Measurements from ENCODE around the gene NOL3.

The NOL3 gene

DNA sequence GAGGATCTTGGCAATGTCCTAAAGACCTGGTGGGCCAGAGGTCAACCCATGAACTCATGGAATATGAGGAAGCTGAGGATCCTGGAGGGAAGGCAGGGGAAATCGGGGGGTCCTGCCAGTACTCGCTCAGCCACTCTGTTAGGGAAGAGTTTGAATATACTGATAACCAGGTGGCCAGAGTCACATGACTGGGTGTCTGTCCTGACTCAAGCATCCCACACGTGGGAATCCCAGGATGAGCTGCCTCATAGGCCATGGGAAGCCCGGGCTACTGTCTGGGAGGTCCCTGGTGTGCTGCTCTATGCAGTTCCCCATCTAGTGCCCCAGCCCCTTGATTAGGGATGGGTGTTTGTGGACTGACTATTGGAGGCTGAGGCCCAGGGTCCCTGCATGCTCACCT lies 18.0 kb downstream of the NOL3 start:
- no peak overlapping the region for H3K4me3 ChIP-seq (ENCODE audit: low read depth, low read length)

- no peak overlapping the region for H3K4me3 ChIP-seq (ENCODE audit: low read depth, low read length)
Measured at GRCh38 chr16:67188798-67189197, 18.5 kb downstream of the NOL3 start.

- H3K4me3 ChIP-seq (ENCODE audit: low read depth, low read length): no peak within 1 kb of the TSS
Measured at GRCh38 chr16:67190041-67190440, 19.7 kb downstream of the NOL3 start, which contains the start of gene EXOC3L1. Gene EXOC3L1 (minus strand): TSS chr16:67190136. CDS start chr16:67189676, 460 bp downstream.

GRCh38 chr16:67190448-67191399 lies 20.4 kb downstream of the NOL3 start:
- no peak overlapping the region for H3K4me3 ChIP-seq (ENCODE audit: low read depth, low read length)

GRCh38 chr16:67191411-67191994 lies 21.2 kb downstream of the NOL3 start:
- no peak overlapping the region for H3K4me3 ChIP-seq (ENCODE audit: low read depth, low read length)

GRCh38 chr16:67191995-67192681 lies 21.8 kb downstream of the NOL3 start, which contains the start of gene E2F4:
Gene E2F4 (plus strand): TSS chr16:67192155. CDS start chr16:67192228, 73 bp downstream.
- H3K4me3 ChIP-seq (ENCODE audit: low read depth, low read length): peak within 1 kb of the TSS; percentile 100

- H3K4me3 ChIP-seq (ENCODE audit: low read depth, low read length): peak overlapping the region; percentile 100
Measured at GRCh38 chr16:67192781-67193361, 22.5 kb downstream of the NOL3 start.

DNA sequence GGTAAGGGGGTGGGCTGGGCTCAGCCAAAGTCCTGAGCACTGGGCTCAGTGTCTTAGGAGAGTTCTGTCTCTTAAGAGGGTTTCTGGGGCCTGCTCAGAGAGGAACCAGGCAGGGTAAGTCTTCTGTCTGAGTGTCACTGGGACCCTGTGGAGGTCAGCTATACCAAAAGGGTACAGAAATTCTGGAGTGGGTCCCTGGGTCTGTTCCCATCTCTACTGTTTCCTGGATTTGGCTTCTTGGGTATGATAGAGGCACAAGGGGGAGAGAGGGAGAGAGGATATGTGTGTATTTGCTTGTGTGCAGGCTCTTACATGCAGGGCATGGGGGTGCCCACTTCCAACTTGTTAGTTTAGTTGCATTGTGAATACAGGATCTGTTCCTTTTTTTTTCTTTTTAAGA lies 23.2 kb downstream of the NOL3 start:
- H3K4me3 ChIP-seq (ENCODE audit: low read depth, low read length): no peak overlapping the region

DNA sequence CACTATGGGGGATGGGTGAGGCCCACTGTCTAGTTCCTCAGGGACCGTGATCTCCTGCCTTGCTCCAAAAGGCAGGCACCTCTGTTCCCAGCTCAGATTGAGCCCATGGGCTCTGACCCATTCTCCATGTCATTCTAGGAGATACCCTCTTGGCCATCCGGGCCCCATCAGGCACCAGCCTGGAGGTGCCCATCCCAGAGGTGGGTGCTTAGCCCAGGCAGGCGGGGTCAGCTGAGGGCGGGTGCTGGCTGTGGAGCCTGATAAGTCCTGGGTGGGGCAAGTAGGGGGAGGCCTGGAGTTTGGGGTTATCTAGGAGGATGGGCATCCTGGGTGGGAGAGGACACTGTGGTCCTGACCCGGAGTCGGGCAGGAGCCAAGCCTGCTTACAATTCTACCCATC lies 23.9 kb downstream of the NOL3 start:
- no peak overlapping the region for H3K4me3 ChIP-seq (ENCODE audit: low read depth, low read length)

DNA sequence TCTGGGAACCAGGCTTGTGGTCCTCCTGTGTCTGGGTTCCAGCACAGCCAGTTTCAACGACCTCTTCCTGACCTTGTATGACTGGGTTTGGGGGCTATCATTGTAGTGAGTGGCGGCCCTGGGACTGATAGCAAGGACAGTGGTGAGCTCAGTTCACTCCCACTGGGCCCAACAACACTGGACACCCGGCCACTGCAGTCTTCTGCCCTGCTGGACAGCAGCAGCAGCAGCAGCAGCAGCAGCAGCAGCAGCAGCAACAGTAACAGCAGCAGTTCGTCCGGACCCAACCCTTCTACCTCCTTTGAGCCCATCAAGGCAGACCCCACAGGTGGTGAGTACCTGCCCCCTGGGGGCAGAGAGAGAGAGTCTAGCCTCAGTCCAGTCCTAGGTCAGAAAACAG lies 25.3 kb downstream of the NOL3 start:
- H3K4me3 ChIP-seq (ENCODE audit: low read depth, low read length): no peak overlapping the region

DNA sequence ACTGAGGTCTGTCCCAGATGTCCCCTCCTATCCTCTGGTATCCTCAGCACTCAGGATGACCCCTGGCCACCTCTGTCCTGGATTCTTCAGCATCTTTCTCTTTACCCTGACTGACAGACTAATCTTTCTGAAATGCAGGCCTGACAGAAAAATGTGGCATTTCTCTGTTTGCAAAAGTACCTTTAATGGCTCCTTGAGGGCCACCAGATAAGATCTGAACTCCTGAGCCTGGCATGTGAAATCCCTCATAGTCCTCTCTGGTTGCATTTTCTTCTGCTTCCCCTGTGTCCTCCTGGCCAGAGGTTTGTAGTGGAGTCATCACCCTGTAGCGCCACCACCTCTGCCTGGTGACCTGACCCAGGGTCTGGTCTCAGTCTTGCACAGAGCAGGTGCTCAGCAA lies 26.5 kb downstream of the NOL3 start:
- H3K4me3 ChIP-seq (ENCODE audit: low read depth, low read length): no peak overlapping the region

- H3K4me3 ChIP-seq (ENCODE audit: low read depth, low read length): no peak overlapping the region
Measured at GRCh38 chr16:67197704-67198103, 27.4 kb downstream of the NOL3 start.

DNA sequence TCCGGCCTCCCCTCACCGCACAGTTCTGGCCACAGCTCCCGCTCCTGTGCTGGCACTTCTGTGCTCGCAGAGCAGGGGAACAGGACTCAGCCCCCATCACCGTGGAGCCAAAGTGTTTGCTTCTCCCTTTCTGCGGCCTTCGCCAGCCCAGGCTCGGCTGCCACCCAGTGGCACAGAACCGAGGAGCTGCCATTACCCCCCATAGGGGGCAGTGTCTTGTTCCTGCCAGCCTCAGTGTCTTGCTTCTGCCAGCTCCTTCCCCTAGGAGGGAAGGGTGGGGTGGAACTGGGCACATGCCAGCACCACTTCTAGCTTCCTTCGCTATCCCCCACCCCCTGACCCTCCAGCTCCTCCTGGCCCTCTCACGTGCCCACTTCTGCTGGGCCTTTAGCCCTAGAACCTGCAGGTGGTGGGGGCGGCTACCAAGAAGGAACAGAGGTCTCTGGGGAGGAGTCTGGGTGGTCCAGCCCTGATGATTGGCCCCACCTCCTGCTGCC lies 27.9 kb downstream of the NOL3 start:
- no peak overlapping the region for H3K4me3 ChIP-seq (ENCODE audit: low read depth, low read length)

GRCh38 chr16:67199011-67199807 lies 28.9 kb downstream of the NOL3 start, which contains the start of gene ELMO3:
Gene ELMO3 (plus strand): TSS chr16:67199131. CDS start chr16:67199327, 196 bp downstream.
- H3K4me3 ChIP-seq (ENCODE audit: low read depth, low read length): peak within 1 kb of the TSS; percentile 60

DNA sequence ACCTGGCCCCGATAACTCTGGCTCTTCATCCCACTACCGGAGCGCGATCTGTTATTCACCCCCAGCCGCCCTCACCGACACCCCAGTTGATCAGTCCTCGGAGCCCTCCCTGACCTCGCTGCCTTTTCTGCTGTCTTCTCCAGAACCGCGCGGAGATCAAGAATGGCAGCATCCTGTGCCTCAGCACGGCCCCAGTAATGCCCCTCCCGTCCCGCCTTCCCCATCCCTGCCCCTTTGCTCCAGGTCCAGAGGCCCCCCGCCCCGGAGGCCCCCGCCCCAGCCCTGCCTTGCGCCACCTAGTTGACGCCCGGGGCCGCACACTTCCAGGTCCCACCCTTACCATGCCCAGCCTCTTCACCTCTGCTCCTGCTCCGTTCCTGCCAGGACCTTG lies 29.5 kb downstream of the NOL3 start:
- peak overlapping the region; percentile 60 for H3K4me3 ChIP-seq (ENCODE audit: low read depth, low read length)

DNA sequence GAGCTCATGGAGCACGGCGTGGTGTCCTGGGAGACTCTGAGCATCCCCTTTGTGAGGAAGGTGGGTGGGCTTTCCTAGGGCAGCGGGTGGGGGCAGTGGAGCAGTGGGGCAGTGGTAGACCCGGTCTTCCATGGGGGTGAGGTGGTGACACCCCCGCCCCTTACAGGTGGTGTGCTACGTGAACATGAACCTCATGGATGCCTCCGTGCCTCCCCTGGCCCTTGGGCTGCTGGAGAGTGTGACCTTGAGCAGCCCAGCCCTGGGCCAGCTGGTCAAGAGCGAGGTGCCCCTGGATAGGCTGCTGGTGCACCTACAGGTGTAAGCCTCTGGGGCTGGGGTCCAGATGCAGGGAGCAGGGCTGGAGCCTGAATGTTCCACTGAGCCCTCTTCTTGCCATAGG lies 30.2 kb downstream of the NOL3 start:
- H3K4me3 ChIP-seq (ENCODE audit: low read depth, low read length): peak overlapping the region; percentile 6

DNA sequence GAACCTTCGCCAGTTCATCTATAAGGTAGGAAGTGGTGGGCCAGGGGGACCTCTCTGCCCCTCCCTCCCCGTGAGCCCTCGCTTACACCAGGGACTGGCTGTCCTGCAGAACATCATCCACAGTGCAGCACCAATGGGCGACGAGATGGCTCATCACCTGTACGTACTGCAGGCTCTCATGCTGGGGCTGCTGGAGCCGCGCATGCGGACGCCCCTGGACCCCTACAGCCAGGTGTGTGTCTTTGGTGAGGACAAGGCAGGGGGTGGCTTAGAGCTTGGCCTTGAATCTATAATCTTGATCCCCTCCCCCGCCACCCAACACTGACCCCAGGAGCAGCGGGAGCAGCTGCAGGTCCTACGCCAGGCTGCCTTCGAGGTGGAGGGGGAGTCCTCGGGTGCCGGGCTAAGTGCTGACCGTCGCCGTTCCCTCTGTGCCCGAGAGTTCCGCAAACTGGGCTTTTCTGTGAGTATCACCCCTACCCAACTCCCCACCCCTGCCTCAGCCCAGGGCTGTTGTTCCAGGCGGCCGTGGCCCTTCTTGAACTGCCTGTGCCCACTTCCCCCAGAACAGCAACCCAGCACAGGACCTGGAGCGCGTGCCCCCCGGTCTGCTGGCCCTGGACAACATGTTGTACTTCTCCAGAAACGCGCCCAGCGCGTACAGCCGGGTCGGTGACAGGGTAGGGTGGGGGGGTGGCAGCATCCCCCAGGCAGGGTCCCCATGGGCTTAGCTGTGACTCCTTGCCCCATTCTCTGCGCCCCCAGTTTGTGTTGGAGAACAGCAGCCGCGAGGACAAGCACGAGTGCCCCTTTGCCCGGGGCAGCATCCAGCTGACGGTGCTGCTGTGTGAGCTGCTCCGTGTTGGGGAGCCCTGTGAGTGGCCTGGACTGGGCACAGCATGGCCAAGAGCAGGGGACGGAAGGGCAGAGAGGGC lies 31.3 kb downstream of the NOL3 start:
- no peak overlapping the region for H3K4me3 ChIP-seq (ENCODE audit: low read depth, low read length)

DNA sequence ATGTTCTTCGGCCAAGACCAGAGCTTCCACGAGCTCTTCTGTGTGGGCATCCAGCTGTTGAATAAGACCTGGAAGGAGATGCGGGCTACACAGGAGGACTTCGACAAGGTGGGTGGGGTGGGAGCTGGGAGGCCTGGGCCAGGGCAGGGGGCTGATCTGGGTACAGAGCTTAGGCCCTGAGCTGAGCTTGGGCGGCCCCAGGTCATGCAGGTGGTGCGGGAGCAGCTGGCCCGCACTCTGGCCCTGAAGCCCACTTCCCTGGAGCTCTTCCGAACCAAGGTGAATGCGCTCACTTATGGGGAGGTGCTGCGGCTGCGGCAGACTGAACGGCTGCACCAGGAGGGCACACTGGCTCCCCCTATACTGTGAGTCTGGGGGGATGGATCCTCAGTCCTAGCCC lies 32.1 kb downstream of the NOL3 start:
- H3K4me3 ChIP-seq (ENCODE audit: low read depth, low read length): no peak overlapping the region

- no peak overlapping the region for H3K4me3 ChIP-seq (ENCODE audit: low read depth, low read length)
Measured at GRCh38 chr16:67202956-67203493, 32.7 kb downstream of the NOL3 start.

All from iPS-11a (cell line).